Gastrocnemius medialis (tissue), 4 donors: ENCODE results near the gene LRRC38. TPM values are rescaled to one million over a fixed set of nuclear protein-coding genes. Genes with fewer than 3 reads are reported as not detected.
A peak's percentile ranks its signal among the peaks of the same experiment; 100 is the strongest.

Source experiments
- ATAC-seq, 2 donors: fragments of 150-250 bp; one replicate each; pipeline ENCODE4 v1.9.1; 2016
- DNase-seq, 2 donors: peaks; one replicate each; pipeline ENCODE4 v3.0.0-alpha.2; 2019
- H3K27ac ChIP-seq, 4 donors: fragments of 200-600 bp; sonication (generic); 1 replicate in 1 of 4; 2 replicates in 3 of 4; pipeline ENCODE4 v1.5.1; 2016 to 2018; ENCODE audit warnings: mild to moderate bottlenecking in 2 of 4, moderate library complexity in 1 of 4
- H3K27me3 ChIP-seq, 3 donors: fragments of 200-600 bp; sonication (generic) in 2 of 3; 1 replicate in 1 of 3; 2 replicates in 2 of 3; pipeline versions ENCODE4 v1.5.1 to v1.6.0; 2016 to 2019; ENCODE audit warnings: mild to moderate bottlenecking in 1 of 3, moderate library complexity in 1 of 3
- H3K36me3 ChIP-seq, 2 donors: fragments of 200-600 bp; sonication (generic) in 1 of 2; one replicate each; pipeline ENCODE4 v1.5.1; 2017 to 2018
- H3K4me1 ChIP-seq, 2 donors: fragments of 200-600 bp; sonication (generic) in 1 of 2; one replicate each; pipeline ENCODE4 v1.5.1; 2016 to 2017; ENCODE audit warnings: mild to moderate bottlenecking in 2 of 2
- H3K4me3 ChIP-seq, 4 donors: fragments of 200-600 bp; sonication (generic) in 3 of 4; 1 replicate in 1 of 4; 2 replicates in 3 of 4; pipeline ENCODE4 v1.5.1; 2016 to 2019; ENCODE audit warnings: mild to moderate bottlenecking in 2 of 4
- H3K9me3 ChIP-seq, 3 donors: fragments of 200-600 bp; sonication (generic) in 2 of 3; 1 replicate in 1 of 3; 2 replicates in 2 of 3; pipeline ENCODE4 v1.5.1; 2016 to 2019
- POLR2A ChIP-seq, 2 donors: fragments of 450-650 bp; IDR thresholded peaks; one replicate each; pipeline ENCODE4 v1.6.1; 2017; ENCODE audit warnings: antibody characterized with exemption in 2 of 2, mild to moderate bottlenecking in 2 of 2, moderate library complexity in 2 of 2
- in situ Hi-C, 4 donors: fragments of 200-750 bp; cut with MboI; loops; one replicate each; pipeline versions ENCODE4 v1.15.0 to v1.8.0; 2017; ENCODE audit warnings: low sequenced_read_pairs in 4 of 4
- intact Hi-C: fragments of 100-400 bp; cut with DNase I; formaldehyde crosslinking; loops from one replicate; pipeline ENCODE4 v1.15.1; 2023; ENCODE audit warnings: low total_unique reads
- total RNA-seq, 4 donors: library from RNA; depleted of rRNA; stranded (reverse); fragments of >200 nt; gene quantifications; one replicate each; pipeline versions ENCODE4 v1.1.0 to v1.2.3, GENCODE V29; 2016
- TF ChIP-seq, protein P1 (sequence below), 5 experiments: fragments of 450-650 bp in 3 of 5; fragments of 200-600 bp in 2 of 5; sonication (generic) in 2 of 5; IDR thresholded peaks in 4 of 5; conservative IDR thresholded peaks in 1 of 5; 1 replicate in 4 of 5; 2 replicates in 1 of 5; pipeline ENCODE4 v1.5.1; 2016 to 2019; ENCODE audit warnings: antibody characterized with exemption in 5 of 5, mild to moderate bottlenecking in 3 of 5, moderate library complexity in 3 of 5

Gene LRRC38
- total RNA-seq, 4 donors from 2014 or later: 2.1 to 6.8 (median 5.7) TPM

DNA sequence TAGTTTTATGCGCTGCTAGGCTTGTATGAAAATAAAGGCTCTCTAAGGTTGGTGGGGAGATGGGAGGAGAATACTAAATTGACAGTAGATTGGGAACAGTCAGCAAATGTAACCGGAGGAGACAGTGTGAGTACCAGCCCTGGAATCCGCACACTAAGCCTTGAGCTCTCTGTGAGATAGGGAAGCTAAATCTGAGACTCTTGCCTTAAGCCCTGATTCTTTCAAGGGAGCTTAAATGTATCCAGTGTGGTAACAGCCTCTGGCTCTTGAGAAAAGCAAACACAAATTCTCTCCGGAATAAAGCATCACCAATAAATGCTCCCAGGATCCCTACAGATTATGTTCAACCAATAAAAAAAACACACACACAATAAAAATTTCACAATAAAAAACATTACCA, 36.9 kb upstream of the LRRC38 start:
- in situ Hi-C loops: loop anchor here in 1 of 4 donors (25.0 kb wide), 1 partner anchor 88 kb away; no protein-coding TSS in a partner anchor
- peak; percentile 93 to 94 for ATAC-seq

DNA sequence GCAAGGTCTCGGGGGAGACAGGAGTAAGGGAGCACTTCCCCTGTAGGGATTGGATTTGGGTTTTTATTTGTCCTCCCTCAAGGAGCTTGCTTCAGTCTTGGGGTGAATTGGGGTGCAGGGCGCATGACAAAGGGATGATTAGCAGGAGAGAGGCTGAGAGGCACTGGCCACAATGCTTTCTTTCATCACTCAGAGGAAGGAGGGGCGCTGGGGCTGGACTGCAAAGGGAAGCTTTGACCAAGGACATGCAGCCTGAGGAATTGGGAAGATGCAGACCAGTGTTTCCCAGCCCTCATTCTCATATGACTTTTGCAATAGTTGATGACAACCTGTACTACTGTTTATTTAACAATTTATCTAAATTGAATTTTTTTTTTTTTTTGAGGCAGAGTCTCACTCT, 35.7 kb upstream of the LRRC38 start:
- Histone ChIP-seq H3K27ac (no peak overlapping the region), H3K36me3 (no peaks in the 10 kb centered on the region), H3K4me1 (peaks cover 2 to 9% of the 10 kb centered on the region in 2 donors), H3K4me3 (no peak overlapping the region), H3K9me3 (no peaks in the 10 kb centered on the region), H3K27me3 (no peaks in the 10 kb centered on the region)
- TF ChIP-seq POLR2A (IDR thresholded peaks at IDR 0.05): no peak
- TF ChIP-seq, protein P1, sequence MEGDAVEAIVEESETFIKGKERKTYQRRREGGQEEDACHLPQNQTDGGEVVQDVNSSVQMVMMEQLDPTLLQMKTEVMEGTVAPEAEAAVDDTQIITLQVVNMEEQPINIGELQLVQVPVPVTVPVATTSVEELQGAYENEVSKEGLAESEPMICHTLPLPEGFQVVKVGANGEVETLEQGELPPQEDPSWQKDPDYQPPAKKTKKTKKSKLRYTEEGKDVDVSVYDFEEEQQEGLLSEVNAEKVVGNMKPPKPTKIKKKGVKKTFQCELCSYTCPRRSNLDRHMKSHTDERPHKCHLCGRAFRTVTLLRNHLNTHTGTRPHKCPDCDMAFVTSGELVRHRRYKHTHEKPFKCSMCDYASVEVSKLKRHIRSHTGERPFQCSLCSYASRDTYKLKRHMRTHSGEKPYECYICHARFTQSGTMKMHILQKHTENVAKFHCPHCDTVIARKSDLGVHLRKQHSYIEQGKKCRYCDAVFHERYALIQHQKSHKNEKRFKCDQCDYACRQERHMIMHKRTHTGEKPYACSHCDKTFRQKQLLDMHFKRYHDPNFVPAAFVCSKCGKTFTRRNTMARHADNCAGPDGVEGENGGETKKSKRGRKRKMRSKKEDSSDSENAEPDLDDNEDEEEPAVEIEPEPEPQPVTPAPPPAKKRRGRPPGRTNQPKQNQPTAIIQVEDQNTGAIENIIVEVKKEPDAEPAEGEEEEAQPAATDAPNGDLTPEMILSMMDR (IDR thresholded peaks at IDR 0.05 in 4 of 5, conservative IDR thresholded peaks at IDR 0.05 in 1 of 5): no peak
- in situ Hi-C loops (loop anchor here in 1 of 4 donors (10.0 kb wide), 1 partner anchor 85 kb away; no protein-coding TSS in a partner anchor), intact Hi-C loops (no loop called here)
- no peak for ATAC-seq
- DNase-seq: no peak

More for the DNA sequence above, 36.9 kb upstream of the LRRC38 start:
- Histone ChIP-seq H3K27me3 (no peaks in the 10 kb centered on the region), H3K9me3 (no peaks in the 10 kb centered on the region), H3K36me3 (no peaks in the 10 kb centered on the region), H3K4me1 (peaks cover 0 to 5% of the 10 kb centered on the region in 2 donors), H3K4me3 (no peak overlapping the region), H3K27ac (peak overlapping the region in 3 of 4 donors; percentile 9 to 55 (median 26))
- peak; percentile 18 to 46 for DNase-seq
- intact Hi-C loops: no loop called here
- TF ChIP-seq, protein P1 (IDR thresholded peaks at IDR 0.05 in 4 of 5, conservative IDR thresholded peaks at IDR 0.05 in 1 of 5): no peak
- TF ChIP-seq POLR2A (IDR thresholded peaks at IDR 0.05): no peak

DNA sequence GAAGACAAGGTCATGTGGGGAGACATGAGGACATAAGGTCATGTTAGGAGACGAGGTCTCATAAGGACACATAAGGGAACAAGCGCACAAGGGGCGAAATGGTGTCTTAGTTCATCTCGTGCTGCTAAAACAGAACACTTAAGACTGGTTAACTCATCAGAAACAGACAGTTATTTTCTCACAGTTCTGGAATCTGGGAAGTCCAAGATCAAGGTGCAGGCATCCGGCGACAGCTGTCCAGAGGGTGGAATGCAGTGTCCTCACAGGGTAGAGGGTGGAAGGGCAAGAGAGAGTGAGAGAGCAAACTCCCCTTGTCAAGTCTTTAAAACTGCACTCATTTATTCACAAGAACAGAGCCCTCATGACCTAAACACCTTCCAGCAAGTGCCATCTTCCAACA, 35.2 kb upstream of the LRRC38 start:
- no peaks in the 10 kb centered on the region for H3K27me3 ChIP-seq
- H3K9me3 ChIP-seq: no peaks in the 10 kb centered on the region
- no peak for DNase-seq
- ATAC-seq: no peak
- TF ChIP-seq, protein P1 (IDR thresholded peaks at IDR 0.05 in 4 of 5, conservative IDR thresholded peaks at IDR 0.05 in 1 of 5): no peak
- no peak for TF ChIP-seq POLR2A (IDR thresholded peaks at IDR 0.05)
- peaks cover 7 to 13% of the 10 kb centered on the region in 2 donors for H3K4me1 ChIP-seq
- no peak overlapping the region for H3K4me3 ChIP-seq
- in situ Hi-C loops (loop anchor here in 1 of 4 donors (10.0 kb wide), 1 partner anchor 84 kb away; no protein-coding TSS in a partner anchor), intact Hi-C loops (no loop called here)
- H3K27ac ChIP-seq: no peak overlapping the region
- no peaks in the 10 kb centered on the region for H3K36me3 ChIP-seq

DNA sequence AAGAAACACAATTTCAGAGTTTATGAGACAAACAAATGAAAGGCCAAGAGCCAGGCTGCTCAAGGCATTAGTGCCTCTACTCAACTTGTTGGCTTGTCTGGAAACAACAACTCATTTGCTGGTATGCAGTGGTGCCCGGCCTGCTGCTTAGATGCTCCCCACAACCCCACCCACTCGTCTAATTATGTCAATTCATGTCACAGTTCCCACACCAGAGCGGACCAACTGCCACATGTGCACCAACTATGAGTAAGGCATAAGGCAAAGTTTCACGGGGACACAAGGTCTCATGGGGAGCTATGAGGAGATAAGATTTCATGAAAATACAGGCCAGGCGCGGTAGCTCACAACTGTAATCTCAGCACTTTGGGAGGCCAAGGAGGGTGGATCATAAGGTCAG, 34.5 kb upstream of the LRRC38 start:
- H3K36me3 ChIP-seq: no peaks in the 10 kb centered on the region
- peaks cover 14 to 16% of the 10 kb centered on the region in 2 donors for H3K4me1 ChIP-seq
- no peak for TF ChIP-seq POLR2A (IDR thresholded peaks at IDR 0.05)
- H3K9me3 ChIP-seq: no peaks in the 10 kb centered on the region
- intact Hi-C loops: no loop called here
- DNase-seq (no peak), ATAC-seq (no peak)
- H3K27ac ChIP-seq: no peak overlapping the region
- H3K27me3 ChIP-seq: no peaks in the 10 kb centered on the region
- in situ Hi-C loops: loop anchor here in 1 of 4 donors (10.0 kb wide), 1 partner anchor 83 kb away; no protein-coding TSS in a partner anchor
- H3K4me3 ChIP-seq: no peak overlapping the region

DNA sequence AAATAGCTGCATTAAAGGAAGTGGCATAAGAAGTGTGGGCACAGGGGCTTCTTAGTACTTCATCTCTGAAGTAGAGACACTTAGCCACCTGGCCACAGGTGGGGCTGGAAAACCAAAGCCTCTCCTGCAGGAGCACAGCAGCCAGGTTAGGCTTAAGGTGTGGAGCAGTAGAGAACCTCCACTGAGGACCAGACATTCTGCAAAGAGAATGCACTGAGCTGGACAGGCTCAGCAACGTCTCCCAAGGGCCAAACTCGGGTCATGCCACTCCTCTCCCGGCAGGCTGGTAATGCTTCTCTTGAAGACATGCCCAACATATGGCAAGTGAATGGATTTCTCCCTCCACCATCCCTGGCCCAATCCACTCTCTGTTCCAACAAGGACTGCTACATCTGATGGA, 33.0 kb upstream of the LRRC38 start:
- in situ Hi-C loops (loop anchor here in 1 of 4 donors (10.0 kb wide), 1 partner anchor 82 kb away; no protein-coding TSS in a partner anchor), intact Hi-C loops (no loop called here)
- H3K9me3 ChIP-seq: no peaks in the 10 kb centered on the region
- TF ChIP-seq, protein P1 (IDR thresholded peaks at IDR 0.05 in 4 of 5, conservative IDR thresholded peaks at IDR 0.05 in 1 of 5): no peak
- no peak for TF ChIP-seq POLR2A (IDR thresholded peaks at IDR 0.05)
- no peaks in the 10 kb centered on the region for H3K27me3 ChIP-seq
- no peak overlapping the region for H3K27ac ChIP-seq
- H3K4me3 ChIP-seq: no peak overlapping the region
- DNase-seq (no peak), ATAC-seq (no peak)
- no peaks in the 10 kb centered on the region for H3K36me3 ChIP-seq
- peaks cover 16 to 21% of the 10 kb centered on the region in 2 donors for H3K4me1 ChIP-seq
